Measurements from ENCODE around the gene PM20D2.

PM20D2 gene

DNA sequence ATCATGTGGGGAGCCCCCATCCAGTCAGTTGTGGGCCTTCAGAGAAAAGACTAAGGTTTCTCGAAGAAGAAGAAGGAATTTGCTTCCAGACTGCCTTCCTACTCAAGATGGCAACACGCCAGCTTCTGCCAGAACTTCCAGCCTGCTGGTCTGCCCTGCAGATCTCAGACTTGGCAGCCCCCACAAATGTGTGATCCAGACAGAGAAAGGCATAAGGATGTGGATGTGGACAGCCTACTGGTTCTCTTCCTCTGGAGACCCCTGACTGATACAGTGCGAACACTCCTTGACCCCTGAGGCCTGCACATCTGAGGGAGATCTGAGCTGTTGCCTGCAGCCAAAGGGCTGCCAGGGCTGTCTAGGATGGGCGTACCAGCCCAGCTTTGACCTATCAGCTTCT is 62.7 kb downstream of the PM20D2 start:
- H2AFZ ChIP-seq (ENCODE audit: low read length) = no peak overlapping the region
- no peaks in the 10 kb centered on the region for H3K9me2 ChIP-seq (replicated peaks; ENCODE audit: low read depth, low read length)
- H3F3A ChIP-seq (ENCODE audit: low read depth) = no peaks in the 10 kb centered on the region
- H3K4me2 ChIP-seq (ENCODE audit: low read depth, low read length, poor library complexity, severe bottlenecking) = no peak overlapping the region
- no peaks in the 10 kb centered on the region for H3K27me3 ChIP-seq (ENCODE audit: insufficient read depth, low read length, poor library complexity, severe bottlenecking)
- H3K79me2 ChIP-seq (ENCODE audit: insufficient read depth, low read length) = no peaks in the 10 kb centered on the region
- no peaks in the 10 kb centered on the region for H3K36me3 ChIP-seq (ENCODE audit: insufficient read depth, low read length)
- no peaks in the 10 kb centered on the region for H3K9me3 ChIP-seq (ENCODE audit: insufficient read depth, low read depth, low read length)
- H3K9ac ChIP-seq (ENCODE audit: low read depth, low read length, poor library complexity, severe bottlenecking) = no peak overlapping the region
- no peaks in the 10 kb centered on the region for H4K20me1 ChIP-seq (ENCODE audit: insufficient read depth, low read length, poor library complexity, severe bottlenecking)
- H3K4me3 ChIP-seq (ENCODE audit: low read length, poor library complexity, severe bottlenecking) = no peak overlapping the region
- peaks cover 7% of the 10 kb centered on the region for H3K4me1 ChIP-seq (ENCODE audit: insufficient read depth, low read length, poor library complexity, severe bottlenecking)
- TF ChIP-seq, protein P1, sequence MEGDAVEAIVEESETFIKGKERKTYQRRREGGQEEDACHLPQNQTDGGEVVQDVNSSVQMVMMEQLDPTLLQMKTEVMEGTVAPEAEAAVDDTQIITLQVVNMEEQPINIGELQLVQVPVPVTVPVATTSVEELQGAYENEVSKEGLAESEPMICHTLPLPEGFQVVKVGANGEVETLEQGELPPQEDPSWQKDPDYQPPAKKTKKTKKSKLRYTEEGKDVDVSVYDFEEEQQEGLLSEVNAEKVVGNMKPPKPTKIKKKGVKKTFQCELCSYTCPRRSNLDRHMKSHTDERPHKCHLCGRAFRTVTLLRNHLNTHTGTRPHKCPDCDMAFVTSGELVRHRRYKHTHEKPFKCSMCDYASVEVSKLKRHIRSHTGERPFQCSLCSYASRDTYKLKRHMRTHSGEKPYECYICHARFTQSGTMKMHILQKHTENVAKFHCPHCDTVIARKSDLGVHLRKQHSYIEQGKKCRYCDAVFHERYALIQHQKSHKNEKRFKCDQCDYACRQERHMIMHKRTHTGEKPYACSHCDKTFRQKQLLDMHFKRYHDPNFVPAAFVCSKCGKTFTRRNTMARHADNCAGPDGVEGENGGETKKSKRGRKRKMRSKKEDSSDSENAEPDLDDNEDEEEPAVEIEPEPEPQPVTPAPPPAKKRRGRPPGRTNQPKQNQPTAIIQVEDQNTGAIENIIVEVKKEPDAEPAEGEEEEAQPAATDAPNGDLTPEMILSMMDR (conservative IDR thresholded peaks at IDR 0.05; ENCODE audit: low read length) = no peak
- no peak for TF ChIP-seq EZH2phosphoT487 (IDR thresholded peaks at IDR 0.05; ENCODE audit: borderline replicate concordance)

DNA sequence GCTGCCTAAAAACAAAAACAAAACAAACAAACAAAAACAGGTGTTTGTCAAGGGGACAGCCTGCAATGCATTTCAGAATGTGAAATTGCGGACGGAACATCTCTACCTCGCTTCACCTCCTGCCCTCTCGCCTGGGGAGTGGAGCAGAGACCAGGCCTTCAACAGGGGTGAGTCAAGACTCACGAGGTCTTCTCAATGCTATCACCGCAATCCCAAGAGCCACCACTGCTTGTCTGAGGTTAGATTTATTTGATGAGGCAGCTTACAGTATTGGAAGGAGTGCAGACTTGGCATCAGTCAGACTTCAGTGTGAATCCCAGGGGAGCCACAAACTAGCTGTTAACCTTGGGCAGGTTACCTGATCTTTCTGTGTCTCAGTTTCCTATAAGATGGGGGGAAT is 63.6 kb downstream of the PM20D2 start:
- no peak overlapping the region for H3K4me2 ChIP-seq (ENCODE audit: low read depth, low read length, poor library complexity, severe bottlenecking)
- H3K36me3 ChIP-seq (ENCODE audit: insufficient read depth, low read length) = no peaks in the 10 kb centered on the region
- H3K27me3 ChIP-seq (ENCODE audit: insufficient read depth, low read length, poor library complexity, severe bottlenecking) = no peaks in the 10 kb centered on the region
- H3K9ac ChIP-seq (ENCODE audit: low read depth, low read length, poor library complexity, severe bottlenecking) = no peak overlapping the region
- H3K9me2 ChIP-seq (replicated peaks; ENCODE audit: low read depth, low read length) = no peaks in the 10 kb centered on the region
- no peaks in the 10 kb centered on the region for H4K20me1 ChIP-seq (ENCODE audit: insufficient read depth, low read length, poor library complexity, severe bottlenecking)
- no peak overlapping the region for H3K4me3 ChIP-seq (ENCODE audit: low read length, poor library complexity, severe bottlenecking)
- no peaks in the 10 kb centered on the region for H3K79me2 ChIP-seq (ENCODE audit: insufficient read depth, low read length)
- no peak for TF ChIP-seq EZH2phosphoT487 (IDR thresholded peaks at IDR 0.05; ENCODE audit: borderline replicate concordance)
- TF ChIP-seq, protein P1 (conservative IDR thresholded peaks at IDR 0.05; ENCODE audit: low read length) = no peak
- no peak overlapping the region for H2AFZ ChIP-seq (ENCODE audit: low read length)
- peaks cover 7% of the 10 kb centered on the region for H3K4me1 ChIP-seq (ENCODE audit: insufficient read depth, low read length, poor library complexity, severe bottlenecking)
- H3K9me3 ChIP-seq (ENCODE audit: insufficient read depth, low read depth, low read length) = no peaks in the 10 kb centered on the region
- H3F3A ChIP-seq (ENCODE audit: low read depth) = no peaks in the 10 kb centered on the region

DNA sequence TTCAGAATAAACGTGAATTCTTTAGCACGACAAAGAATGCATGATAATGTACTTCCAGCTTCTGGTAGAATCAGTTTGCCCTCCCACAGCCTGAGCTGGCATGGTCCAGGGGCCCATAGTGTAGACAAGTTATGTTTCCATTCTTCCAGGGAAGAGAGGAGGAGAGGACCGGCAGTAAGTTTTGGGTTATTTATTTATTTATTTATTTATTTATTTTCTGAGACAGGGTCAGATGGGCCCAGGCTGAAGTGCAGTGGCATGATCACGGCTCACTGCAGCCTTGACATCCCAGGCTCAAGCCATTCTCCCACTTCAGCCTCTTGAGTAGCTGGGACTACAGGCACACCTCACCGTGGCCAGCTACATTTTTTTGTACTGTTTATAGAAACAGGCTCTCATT is 66.6 kb downstream of the PM20D2 start:
- TF ChIP-seq, protein P1 (conservative IDR thresholded peaks at IDR 0.05; ENCODE audit: low read length) = no peak
- TF ChIP-seq EZH2phosphoT487 (IDR thresholded peaks at IDR 0.05; ENCODE audit: borderline replicate concordance) = no peak
- no peaks in the 10 kb centered on the region for H4K20me1 ChIP-seq (ENCODE audit: insufficient read depth, low read length, poor library complexity, severe bottlenecking)
- H2AFZ ChIP-seq (ENCODE audit: low read length) = no peak overlapping the region
- no peak overlapping the region for H3K4me3 ChIP-seq (ENCODE audit: low read length, poor library complexity, severe bottlenecking)
- H3K9me3 ChIP-seq (ENCODE audit: insufficient read depth, low read depth, low read length) = no peaks in the 10 kb centered on the region
- H3K4me1 ChIP-seq (ENCODE audit: insufficient read depth, low read length, poor library complexity, severe bottlenecking) = peaks cover 7% of the 10 kb centered on the region
- H3K36me3 ChIP-seq (ENCODE audit: insufficient read depth, low read length) = no peaks in the 10 kb centered on the region
- H3K27me3 ChIP-seq (ENCODE audit: insufficient read depth, low read length, poor library complexity, severe bottlenecking) = no peaks in the 10 kb centered on the region
- no peaks in the 10 kb centered on the region for H3F3A ChIP-seq (ENCODE audit: low read depth)
- no peaks in the 10 kb centered on the region for H3K9me2 ChIP-seq (replicated peaks; ENCODE audit: low read depth, low read length)
- H3K79me2 ChIP-seq (ENCODE audit: insufficient read depth, low read length) = no peaks in the 10 kb centered on the region
- H3K4me2 ChIP-seq (ENCODE audit: low read depth, low read length, poor library complexity, severe bottlenecking) = no peak overlapping the region
- H3K9ac ChIP-seq (ENCODE audit: low read depth, low read length, poor library complexity, severe bottlenecking) = no peak overlapping the region
